Measurements from ENCODE around the gene SPTBN4.

GRCh38 chr19:40494191-40494838 is 27.5 kb downstream of the SPTBN4 start:
- TF ChIP-seq POLR2A (IDR thresholded peaks at IDR 0.05; ENCODE audit: low read depth, low read length) (no peak), POLR2AphosphoS5 (IDR thresholded peaks at IDR 0.05; ENCODE audit: low read depth, low read length) (no peak), TAF1 (IDR thresholded peaks at IDR 0.05; ENCODE audit: borderline replicate concordance, low read depth, low read length) (no peak)
